Sigmoid colon (tissue), 4 donors: ENCODE measurements around the gene TANC2.

Source experiments
- CTCF ChIP-seq, 4 experiments: fragments of 450-650 bp in 3 of 4; fragments of 200-600 bp in 1 of 4; IDR thresholded peaks; one replicate each; pipeline ENCODE4 v1.5.1; 2016 to 2019; ENCODE audit warnings: antibody characterized with exemption in 4 of 4, mild to moderate bottlenecking in 3 of 4, moderate library complexity in 2 of 4
- POLR2AphosphoS5 ChIP-seq, 4 donors: sonication (generic); formaldehyde crosslinking; IDR thresholded peaks; one replicate each; pipeline ENCODE4 v1.6.1; 2017; ENCODE audit warnings: antibody characterized with exemption in 4 of 4

GRCh38 chr17:62975206-62975605 lies 9.2 kb downstream of the TANC2 start:
- no peak for TF ChIP-seq CTCF (IDR thresholded peaks at IDR 0.05)
- no peak for TF ChIP-seq POLR2AphosphoS5 (IDR thresholded peaks at IDR 0.05)
